NK-92 treated with Interleukin-12 subunit alpha and Interleukin-12 subunit beta, amount 100 ng/mL, for 24 hours (cell line): ENCODE results near the gene NCBP3.
"Not testable (repeated sequence)": the region's sequence is repeated elsewhere in the genome, so short reads cannot be mapped to it uniquely, and the experiment has no call there.

Experiments used
- DNase-seq: peaks from one replicate; lab custom pipeline; 2025; lab: John Stamatoyannopoulos, UW

NCBP3 gene

GRCh38 chr17:3847165-3847670 is 1.2 kb upstream of the NCBP3 start:
- DNase-seq: no peak

GRCh38 chr17:3846437-3847164 is 555 bp upstream of the NCBP3 start:
- DNase-seq: no peak

- peak; percentile 20 for DNase-seq
Observed at GRCh38 chr17:3845291-3845620, 790 bp downstream of the NCBP3 start.

GRCh38 chr17:3844556-3844955 is 1.5 kb downstream of the NCBP3 start:
- DNase-seq: not testable (repeated sequence)

- no peak for DNase-seq
Observed at GRCh38 chr17:3843935-3844516, 2.0 kb downstream of the NCBP3 start.

GRCh38 chr17:3838206-3838605 is 7.8 kb downstream of the NCBP3 start:
- DNase-seq: no peak

- DNase-seq: no peak
Observed at GRCh38 chr17:3836551-3836950, 9.5 kb downstream of the NCBP3 start.

- no peak for DNase-seq
Observed at GRCh38 chr17:3835410-3836229, 10.4 kb downstream of the NCBP3 start.

- DNase-seq: no peak
Observed at GRCh38 chr17:3834811-3835210, 11.2 kb downstream of the NCBP3 start.

GRCh38 chr17:3828852-3829232 is 17.2 kb downstream of the NCBP3 start:
- DNase-seq: no peak

- DNase-seq: no peak
Observed at GRCh38 chr17:3828151-3828851, 17.7 kb downstream of the NCBP3 start.

- peak; percentile 15 for DNase-seq
Observed at GRCh38 chr17:3827124-3827773, 18.8 kb downstream of the NCBP3 start.

GRCh38 chr17:3826191-3826590 is 19.9 kb downstream of the NCBP3 start:
- DNase-seq: no peak

- no peak for DNase-seq
Observed at GRCh38 chr17:3821101-3821500, 24.9 kb downstream of the NCBP3 start.

- DNase-seq: no peak
Observed at GRCh38 chr17:3818786-3819185, 27.3 kb downstream of the NCBP3 start.

GRCh38 chr17:3817851-3818605 is 28.0 kb downstream of the NCBP3 start:
- DNase-seq: no peak

- no peak for DNase-seq
Observed at GRCh38 chr17:3815925-3816324, 30.1 kb downstream of the NCBP3 start.

GRCh38 chr17:3815122-3815521 is 30.9 kb downstream of the NCBP3 start:
- no peak for DNase-seq

GRCh38 chr17:3814361-3814760 is 31.7 kb downstream of the NCBP3 start:
- DNase-seq: no peak

GRCh38 chr17:3813171-3813570 is 32.9 kb downstream of the NCBP3 start:
- no peak for DNase-seq

- no peak for DNase-seq
Observed at GRCh38 chr17:3812771-3813170, 33.3 kb downstream of the NCBP3 start.
